Stomach (tissue), 4 donors: ENCODE data around the gene BCL2L11.
"Not testable (repeated sequence)": the region's sequence is repeated elsewhere in the genome, so short reads cannot be mapped to it uniquely, and the experiment has no call there.

Source experiments
- CTCF ChIP-seq, 7 experiments: fragments of 450-650 bp in 4 of 7; fragments of 200-600 bp in 3 of 7; sonication (generic) in 3 of 7; IDR thresholded peaks; one replicate each; pipeline ENCODE4 v1.5.1; 2016 to 2019; ENCODE audit warnings: antibody characterized with exemption in 7 of 7, control low read depth in 2 of 7, mild to moderate bottlenecking in 1 of 7
- POLR2A ChIP-seq, 4 donors: fragments of 450-650 bp; IDR thresholded peaks; one replicate each; pipeline ENCODE4 v1.6.1; 2016; ENCODE audit warnings: antibody characterized with exemption in 4 of 4, control low read depth in 2 of 4, mild to moderate bottlenecking in 1 of 4, moderate library complexity in 1 of 4
- POLR2AphosphoS5 ChIP-seq, 3 donors: sonication (generic); formaldehyde crosslinking; IDR thresholded peaks; one replicate each; pipeline ENCODE4 v1.6.1; 2016; ENCODE audit warnings: antibody characterized with exemption in 3 of 3

GRCh38 chr2:111082659-111083058, 38.1 kb upstream of the BCL2L11 start:
- TF ChIP-seq CTCF, POLR2AphosphoS5, POLR2A (IDR thresholded peaks at IDR 0.05): not testable (repeated sequence)
